GM15510 (cell line): ENCODE measurements around the gene PHLPP1.

Source experiments
- POLR2A ChIP-seq: IDR thresholded peaks from 3 replicates; pipeline ENCODE4 v1.6.1; 2011; ENCODE audit warnings: borderline replicate concordance; ENCODE audit not compliant: insufficient read length; ENCODE audit errors: extremely low read depth

The PHLPP1 gene

GRCh38 chr18:62992877-62993365 lies 277.6 kb downstream of the PHLPP1 start:
- TF ChIP-seq POLR2A: no peak

DNA sequence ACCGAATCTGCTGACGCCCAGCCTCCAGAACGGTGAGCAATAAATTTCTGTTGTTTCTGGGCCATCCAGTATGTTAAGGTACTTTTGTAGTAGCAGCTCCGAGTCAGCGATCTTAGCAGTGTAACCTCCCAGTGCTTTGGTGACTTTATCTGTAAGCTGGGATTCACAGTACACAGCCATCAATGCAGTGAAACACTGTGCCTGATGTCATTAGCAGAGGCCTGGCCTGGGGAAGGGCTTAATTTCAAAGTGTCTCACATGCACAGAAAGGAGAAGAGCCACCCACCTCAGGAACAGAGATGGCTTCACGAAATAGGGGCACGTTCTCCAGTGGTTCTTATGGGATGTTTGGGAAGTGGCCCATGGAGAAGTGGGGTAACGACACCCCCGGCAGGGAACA lies 281.2 kb downstream of the PHLPP1 start:
- TF ChIP-seq POLR2A: no peak

GRCh38 chr18:62997076-62997475 lies 281.7 kb downstream of the PHLPP1 start:
- TF ChIP-seq POLR2A: no peak

DNA sequence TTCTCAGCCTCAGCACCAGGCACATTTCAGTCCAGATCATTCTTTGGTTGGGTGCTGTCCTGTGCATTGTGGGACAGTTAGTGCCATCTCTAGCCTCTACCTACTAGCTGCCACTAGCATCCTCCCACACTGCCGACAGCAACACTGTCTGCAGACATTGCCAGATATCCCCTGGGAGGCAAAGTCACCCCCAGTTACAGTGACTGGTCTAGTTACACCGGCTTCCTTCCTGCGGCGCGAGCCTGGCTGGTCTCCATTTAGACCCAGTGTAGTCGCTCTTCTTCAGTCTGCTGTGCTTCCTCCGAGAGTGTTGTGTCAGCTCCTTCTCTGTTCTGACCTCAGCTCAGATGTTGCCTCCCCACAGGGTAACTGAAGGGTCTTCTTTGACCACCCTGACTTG lies 283.1 kb downstream of the PHLPP1 start:
- TF ChIP-seq POLR2A: no peak

DNA sequence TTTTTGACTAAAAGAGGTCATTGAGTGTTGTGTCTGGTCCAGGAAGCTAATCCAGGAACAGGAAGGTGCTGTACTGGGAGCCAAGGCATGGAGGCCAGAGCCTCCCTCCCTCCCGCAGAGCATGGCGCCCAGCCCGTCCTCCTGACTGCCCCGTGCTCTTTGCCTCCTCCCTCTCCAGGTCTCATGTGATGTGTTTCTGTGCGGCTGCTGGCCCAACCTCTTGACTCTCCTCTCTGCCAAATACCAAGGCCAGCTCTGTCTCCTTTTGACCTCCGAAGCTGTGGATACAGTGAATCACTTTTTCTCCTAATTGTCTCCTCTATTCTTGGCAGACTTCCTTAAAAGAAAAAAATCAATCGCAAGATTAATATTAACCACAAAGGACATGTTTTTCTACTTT lies 284.1 kb downstream of the PHLPP1 start:
- no peak for TF ChIP-seq POLR2A

DNA sequence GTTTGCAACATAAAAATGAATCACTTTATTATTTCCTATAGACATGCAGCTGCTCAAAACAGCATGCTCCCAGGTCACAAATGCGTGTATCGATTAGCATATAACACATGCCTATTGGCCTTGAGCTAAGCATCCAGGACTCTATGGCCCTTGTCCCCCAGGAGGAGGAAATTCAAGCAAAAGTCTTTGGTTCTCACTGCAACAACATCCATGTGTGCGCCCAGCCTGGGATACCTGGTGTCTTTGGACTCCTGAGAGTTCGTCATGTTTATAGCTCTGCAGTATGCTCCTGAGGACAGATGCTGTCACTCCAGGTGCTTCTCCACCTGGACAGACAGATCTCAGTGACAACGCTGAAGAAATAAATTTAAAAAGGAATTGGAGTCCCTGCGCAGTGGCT lies 284.6 kb downstream of the PHLPP1 start:
- no peak for TF ChIP-seq POLR2A

- no peak for TF ChIP-seq POLR2A
These were observed 285.5 kb downstream of the PHLPP1 start for GRCh38 chr18:63000839-63001238.

DNA sequence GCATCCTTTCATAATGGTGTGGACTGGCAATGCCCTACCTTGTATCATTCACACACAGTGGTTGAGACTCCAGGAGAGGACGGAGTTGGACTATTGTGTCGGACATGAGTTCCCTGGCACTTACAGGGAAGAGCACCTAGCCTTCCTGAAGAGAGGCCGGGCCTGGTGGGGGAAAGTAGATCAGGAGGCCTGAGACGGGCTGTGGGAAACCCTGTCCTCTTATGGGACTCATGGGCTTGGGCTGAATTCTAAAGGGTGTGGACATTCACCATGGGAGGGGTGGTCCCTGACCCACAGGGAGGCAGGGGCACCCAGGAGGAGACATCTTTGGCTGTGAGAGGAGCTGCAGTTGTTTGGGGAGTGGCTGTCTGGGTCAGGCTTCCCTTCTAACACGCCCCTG lies 286.5 kb downstream of the PHLPP1 start:
- no peak for TF ChIP-seq POLR2A

DNA sequence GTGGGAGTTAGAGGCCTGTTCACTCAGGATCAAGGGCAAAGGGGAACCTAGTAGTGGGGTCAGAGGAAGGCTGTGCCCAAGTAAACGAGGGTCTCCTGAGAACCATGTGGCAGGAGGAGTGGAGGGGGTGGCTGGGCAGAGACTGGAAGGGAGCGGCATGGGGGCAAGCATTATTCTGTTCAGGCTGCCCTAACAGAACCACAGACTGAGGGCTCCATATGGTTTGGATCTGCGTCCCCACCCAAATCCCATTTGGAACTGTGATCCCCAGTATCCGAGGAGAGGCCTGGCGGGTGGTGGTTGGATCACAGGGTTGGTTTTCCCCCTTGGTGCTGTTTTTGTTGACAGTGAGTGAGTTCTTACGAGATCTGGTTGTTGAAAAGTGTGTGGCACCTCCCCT lies 287.0 kb downstream of the PHLPP1 start:
- TF ChIP-seq POLR2A: no peak

DNA sequence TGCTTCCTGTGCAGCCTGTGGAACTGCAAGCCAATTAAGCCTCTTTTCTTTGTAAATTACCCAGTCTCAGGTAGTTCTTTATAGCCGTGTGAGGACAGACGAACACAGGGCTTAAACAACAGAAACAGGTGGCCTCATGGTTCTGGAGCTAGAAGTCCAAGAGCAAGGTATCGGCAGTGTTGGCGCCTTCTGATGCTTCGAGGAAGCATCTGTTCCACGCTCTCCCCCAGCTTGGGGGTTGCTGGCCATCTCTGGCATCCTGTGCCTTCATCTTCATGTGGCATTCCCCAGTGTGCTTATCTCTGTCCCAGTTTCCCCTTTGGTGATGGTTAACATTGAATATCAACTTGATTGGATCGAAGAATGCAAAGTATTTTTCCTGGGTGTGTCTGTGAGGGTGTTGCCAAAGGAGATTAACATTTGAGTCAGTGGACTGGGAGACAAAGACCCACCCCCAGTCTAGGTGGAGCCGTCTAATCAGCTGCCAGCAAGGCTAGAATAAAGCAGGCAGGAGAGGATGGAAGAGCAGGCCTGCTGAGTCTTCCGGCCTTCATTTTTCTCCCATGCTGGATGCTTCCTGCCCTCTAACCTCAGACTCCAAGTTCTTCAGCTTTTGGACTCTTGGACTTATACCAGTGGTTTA lies 287.6 kb downstream of the PHLPP1 start:
- no peak for TF ChIP-seq POLR2A

DNA sequence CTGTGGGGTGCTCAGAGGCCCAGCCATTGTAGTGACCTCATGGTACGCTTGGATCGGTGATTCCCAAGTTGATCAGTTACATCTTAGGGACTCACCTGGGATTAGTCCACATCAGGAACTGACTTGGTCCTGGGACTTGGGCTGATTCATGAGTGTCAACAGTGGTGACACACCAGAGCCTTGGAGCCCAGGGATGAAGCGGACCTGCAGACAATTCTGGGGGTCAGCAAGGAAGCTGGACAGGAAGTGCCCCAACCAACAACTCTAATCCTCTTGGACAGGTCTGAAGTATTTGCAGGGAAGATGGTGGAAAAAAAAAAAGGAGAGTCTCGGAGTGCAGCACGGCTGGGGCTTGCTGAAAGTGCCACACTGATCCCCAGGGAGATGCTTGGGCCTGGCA lies 288.6 kb downstream of the PHLPP1 start:
- no peak for TF ChIP-seq POLR2A

DNA sequence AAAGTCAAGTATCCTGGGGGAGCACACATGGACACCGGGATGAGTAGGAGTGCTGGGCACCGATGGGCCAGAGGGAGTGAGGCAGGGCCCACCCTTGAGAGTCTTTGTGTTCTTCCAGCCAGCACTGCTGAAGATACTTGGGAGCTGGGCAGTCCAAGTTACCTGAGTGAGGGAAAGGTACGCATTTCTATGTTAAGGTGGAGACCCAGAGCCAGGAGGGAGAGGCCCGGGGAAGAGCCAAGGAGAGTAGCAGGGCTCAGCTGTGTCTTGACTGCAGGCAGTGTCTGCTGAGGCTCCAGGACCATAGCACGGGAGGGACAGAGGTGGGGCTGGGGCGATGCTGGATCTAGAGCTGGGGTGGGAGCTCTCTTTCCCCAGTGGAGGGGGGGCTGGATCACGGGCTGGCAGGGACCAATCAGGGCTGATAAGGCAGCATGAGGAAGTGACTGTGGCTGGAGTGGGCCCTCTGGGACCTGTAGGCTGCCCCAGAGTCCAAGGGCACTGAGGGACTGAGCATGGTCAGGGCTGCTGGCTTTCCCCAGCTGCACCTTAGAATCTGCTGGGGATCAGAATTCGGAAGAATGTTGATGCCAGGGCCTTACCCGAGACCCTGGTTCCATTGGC lies 289.2 kb downstream of the PHLPP1 start:
- no peak for TF ChIP-seq POLR2A

- TF ChIP-seq POLR2A: no peak
These were observed 290.0 kb downstream of the PHLPP1 start for GRCh38 chr18:63005306-63005705.

- no peak for TF ChIP-seq POLR2A
These were observed 291.9 kb downstream of the PHLPP1 start for GRCh38 chr18:63007231-63007630.

DNA sequence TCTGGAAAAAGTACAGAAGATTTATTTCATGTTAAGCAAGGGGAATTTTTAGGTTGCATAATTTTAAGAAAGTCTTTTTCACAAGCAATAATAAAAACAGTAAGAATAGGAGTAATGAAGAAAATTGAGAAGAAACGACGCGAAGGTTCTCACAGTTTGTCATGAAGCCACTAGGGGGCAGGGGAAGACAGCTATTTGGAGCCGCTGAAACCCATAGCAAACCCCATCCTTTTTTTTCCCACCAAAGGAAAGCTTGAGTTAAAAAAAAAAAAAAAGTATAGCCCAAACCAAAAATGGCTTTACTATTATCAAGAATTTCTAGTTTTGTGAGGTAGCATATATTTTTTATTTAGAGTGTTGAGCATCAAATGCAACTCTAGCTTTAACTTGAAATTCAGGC lies 300.9 kb downstream of the PHLPP1 start:
- no peak for TF ChIP-seq POLR2A

GRCh38 chr18:63017076-63017475 lies 301.7 kb downstream of the PHLPP1 start:
- TF ChIP-seq POLR2A: no peak
